Activated naive CD4-positive, alpha-beta T cell treated with anti-CD3 and anti-CD28 coated beads, Interleukin-2, amount 10 ng/mL, durations not matched to agents 7 days and 5 days (primary cell): ENCODE results near the gene POPDC2.

ENCODE experiments used
- CTCF ChIA-PET: fragments of 350-600 bp; sonication (Branson Sonifier 250); formaldehyde crosslinking; loops from one replicate; lab custom pipeline; 2021; ENCODE audit warnings: antibody characterized with exemption; lab: Charles Lee
- DNase-seq: peaks from one replicate; pipeline ENCODE4 v3.0.0-alpha.2; 2020
- H3K27ac Mint-ChIP-seq: one replicate; pipeline ENCODE4 v1.8.0; 2021; ENCODE audit warnings: mild to moderate bottlenecking, moderate library complexity, mixed read lengths
- H3K27me3 Mint-ChIP-seq: one replicate; pipeline ENCODE4 v1.8.0; 2021; ENCODE audit warnings: mild to moderate bottlenecking, mixed read lengths
- H3K36me3 Mint-ChIP-seq: one replicate; pipeline ENCODE4 v1.8.0; 2021; ENCODE audit warnings: mixed read lengths
- H3K4me1 Mint-ChIP-seq: one replicate; pipeline ENCODE4 v1.8.0; 2021; ENCODE audit warnings: mixed read lengths
- H3K4me3 Mint-ChIP-seq: one replicate; pipeline ENCODE4 v1.8.0; 2021; ENCODE audit warnings: mild to moderate bottlenecking, moderate library complexity, mixed read lengths
- H3K9me3 Mint-ChIP-seq: one replicate; pipeline ENCODE4 v1.8.0; 2021; ENCODE audit warnings: mixed read lengths

POPDC2 gene

GRCh38 chr3:119659606-119660291 is 640 bp downstream of the POPDC2 start:
- Mint-ChIP-seq H3K27me3 (no peaks in the 10 kb centered on the region), H3K4me3 (no peak overlapping the region), H3K27ac (no peak overlapping the region), H3K9me3 (no peaks in the 10 kb centered on the region), H3K36me3 (no peaks in the 10 kb centered on the region), H3K4me1 (peaks cover 16% of the 10 kb centered on the region)
- CTCF ChIA-PET: interaction anchor here (0.6 kb wide), 1 partner anchor 13 kb away, joined by 3 read pairs; no protein-coding TSS in a partner anchor
- DNase-seq: no peak

- no peak overlapping the region for H3K27ac Mint-ChIP-seq
- no peak overlapping the region for H3K4me3 Mint-ChIP-seq
- DNase-seq: no peak
- H3K27me3 Mint-ChIP-seq: no peaks in the 10 kb centered on the region
- H3K9me3 Mint-ChIP-seq: no peaks in the 10 kb centered on the region
- CTCF ChIA-PET: no interaction called here
- peaks cover 16% of the 10 kb centered on the region for H3K4me1 Mint-ChIP-seq
- no peaks in the 10 kb centered on the region for H3K36me3 Mint-ChIP-seq
Measured at GRCh38 chr3:119658994-119659393, 1.4 kb downstream of the POPDC2 start.

GRCh38 chr3:119657887-119658702 is 2.3 kb downstream of the POPDC2 start:
- H3K36me3 Mint-ChIP-seq: no peaks in the 10 kb centered on the region
- no peak for DNase-seq
- H3K4me3 Mint-ChIP-seq: no peak overlapping the region
- no peaks in the 10 kb centered on the region for H3K27me3 Mint-ChIP-seq
- H3K27ac Mint-ChIP-seq: no peak overlapping the region
- peaks cover 16% of the 10 kb centered on the region for H3K4me1 Mint-ChIP-seq
- CTCF ChIA-PET: interaction anchor here (0.7 kb wide), 4 partner anchors 25 to 139 kb away, joined by 3 read pairs; no protein-coding TSS in a partner anchor
- no peaks in the 10 kb centered on the region for H3K9me3 Mint-ChIP-seq

- no peaks in the 10 kb centered on the region for H3K9me3 Mint-ChIP-seq
- H3K4me1 Mint-ChIP-seq: peaks cover 12% of the 10 kb centered on the region
- no peaks in the 10 kb centered on the region for H3K36me3 Mint-ChIP-seq
- H3K27ac Mint-ChIP-seq: no peak overlapping the region
- no peaks in the 10 kb centered on the region for H3K27me3 Mint-ChIP-seq
- CTCF ChIA-PET: no interaction called here
- no peak for DNase-seq
- no peak overlapping the region for H3K4me3 Mint-ChIP-seq
Measured at GRCh38 chr3:119653876-119654275, 6.5 kb downstream of the POPDC2 start.

- H3K4me3 Mint-ChIP-seq: no peak overlapping the region
- CTCF ChIA-PET: interaction anchor here (1.3 kb wide), 1 partner anchor 9 kb away, joined by 3 read pairs; no protein-coding TSS in a partner anchor
- H3K9me3 Mint-ChIP-seq: no peaks in the 10 kb centered on the region
- H3K27me3 Mint-ChIP-seq: no peaks in the 10 kb centered on the region
- no peak overlapping the region for H3K27ac Mint-ChIP-seq
- peaks cover 3% of the 10 kb centered on the region for H3K4me1 Mint-ChIP-seq
- H3K36me3 Mint-ChIP-seq: no peaks in the 10 kb centered on the region
- no peak for DNase-seq
Measured at GRCh38 chr3:119652306-119653033, 7.9 kb downstream of the POPDC2 start.

- CTCF ChIA-PET: interaction anchor here (1.1 kb wide), 1 partner anchor 409 kb away, joined by 3 read pairs; the partner anchor contains the start of gene B4GALT4
- no peak for DNase-seq
- no peak overlapping the region for H3K4me3 Mint-ChIP-seq
- no peak overlapping the region for H3K27ac Mint-ChIP-seq
- no peaks in the 10 kb centered on the region for H3K4me1 Mint-ChIP-seq
- H3K36me3 Mint-ChIP-seq: peaks cover 2% of the 10 kb centered on the region
- no peaks in the 10 kb centered on the region for H3K27me3 Mint-ChIP-seq
- H3K9me3 Mint-ChIP-seq: no peaks in the 10 kb centered on the region
Measured at GRCh38 chr3:119649761-119650160, 10.6 kb downstream of the POPDC2 start.

GRCh38 chr3:119647843-119648575 is 12.4 kb downstream of the POPDC2 start:
- Mint-ChIP-seq H3K27me3 (no peaks in the 10 kb centered on the region), H3K36me3 (peaks cover 2% of the 10 kb centered on the region), H3K4me1 (no peaks in the 10 kb centered on the region), H3K27ac (no peak overlapping the region), H3K4me3 (no peak overlapping the region), H3K9me3 (no peaks in the 10 kb centered on the region)
- no peak for DNase-seq
- CTCF ChIA-PET: interaction anchor here (1.0 kb wide), 1 partner anchor 42 kb away, joined by 3 read pairs; no protein-coding TSS in a partner anchor

- no peak for DNase-seq
- H3K27me3 Mint-ChIP-seq: no peaks in the 10 kb centered on the region
- no peaks in the 10 kb centered on the region for H3K9me3 Mint-ChIP-seq
- H3K4me1 Mint-ChIP-seq: no peaks in the 10 kb centered on the region
- CTCF ChIA-PET: no interaction called here
- H3K27ac Mint-ChIP-seq: no peak overlapping the region
- no peak overlapping the region for H3K4me3 Mint-ChIP-seq
- H3K36me3 Mint-ChIP-seq: peaks cover 2% of the 10 kb centered on the region
Measured at GRCh38 chr3:119647171-119647570, 13.2 kb downstream of the POPDC2 start.

GRCh38 chr3:119645813-119646212 is 14.6 kb downstream of the POPDC2 start:
- H3K27ac Mint-ChIP-seq: no peak overlapping the region
- H3K36me3 Mint-ChIP-seq: peaks cover 6% of the 10 kb centered on the region
- H3K4me3 Mint-ChIP-seq: no peak overlapping the region
- H3K4me1 Mint-ChIP-seq: no peaks in the 10 kb centered on the region
- H3K9me3 Mint-ChIP-seq: no peaks in the 10 kb centered on the region
- DNase-seq: no peak
- CTCF ChIA-PET: no interaction called here
- no peaks in the 10 kb centered on the region for H3K27me3 Mint-ChIP-seq

GRCh38 chr3:119644481-119644880 is 15.9 kb downstream of the POPDC2 start:
- Mint-ChIP-seq H3K27ac (no peak overlapping the region), H3K36me3 (peaks cover 12% of the 10 kb centered on the region), H3K4me1 (peaks cover 4% of the 10 kb centered on the region), H3K27me3 (no peaks in the 10 kb centered on the region), H3K4me3 (no peak overlapping the region), H3K9me3 (no peaks in the 10 kb centered on the region)
- CTCF ChIA-PET: no interaction called here
- no peak for DNase-seq

- H3K27me3 Mint-ChIP-seq: no peaks in the 10 kb centered on the region
- peaks cover 14% of the 10 kb centered on the region for H3K36me3 Mint-ChIP-seq
- H3K9me3 Mint-ChIP-seq: no peaks in the 10 kb centered on the region
- no peak for DNase-seq
- CTCF ChIA-PET: interaction anchor here (1.0 kb wide), 1 partner anchor 14 kb away, joined by 3 read pairs; no protein-coding TSS in a partner anchor
- no peak overlapping the region for H3K4me3 Mint-ChIP-seq
- H3K4me1 Mint-ChIP-seq: peaks cover 14% of the 10 kb centered on the region
- H3K27ac Mint-ChIP-seq: no peak overlapping the region
Measured at GRCh38 chr3:119643528-119643927, 16.9 kb downstream of the POPDC2 start.

- H3K27ac Mint-ChIP-seq: no peak overlapping the region
- H3K36me3 Mint-ChIP-seq: peaks cover 14% of the 10 kb centered on the region
- CTCF ChIA-PET: interaction anchor here (1.0 kb wide), 1 partner anchor 14 kb away, joined by 3 read pairs; no protein-coding TSS in a partner anchor
- no peaks in the 10 kb centered on the region for H3K9me3 Mint-ChIP-seq
- no peaks in the 10 kb centered on the region for H3K27me3 Mint-ChIP-seq
- no peak for DNase-seq
- peaks cover 20% of the 10 kb centered on the region for H3K4me1 Mint-ChIP-seq
- no peak overlapping the region for H3K4me3 Mint-ChIP-seq
Measured at GRCh38 chr3:119642746-119643473, 17.5 kb downstream of the POPDC2 start.

- Mint-ChIP-seq H3K27me3 (no peaks in the 10 kb centered on the region), H3K4me3 (no peak overlapping the region), H3K9me3 (no peaks in the 10 kb centered on the region), H3K4me1 (peaks cover 26% of the 10 kb centered on the region), H3K27ac (no peak overlapping the region), H3K36me3 (peaks cover 12% of the 10 kb centered on the region)
- DNase-seq: no peak
- CTCF ChIA-PET: no interaction called here
Measured at GRCh38 chr3:119641416-119641815, 19.0 kb downstream of the POPDC2 start.
